GM06990 (cell line): ENCODE data around the gene MDFIC2.

Experiments
- DNase-seq: peaks from one replicate; pipeline ENCODE4 v3.0.0-alpha.2; 2011; ENCODE audit not compliant: insufficient read length; ENCODE audit errors: extremely low read depth
- H3K27me3 ChIP-seq: replicated peaks from 2 replicates; pipeline ENCODE4 v1.6.0; 2011; ENCODE audit warnings: low read length; ENCODE audit not compliant: control insufficient read depth, insufficient read depth
- H3K36me3 ChIP-seq: 2 replicates; pipeline ENCODE4 v1.5.1; 2011; ENCODE audit warnings: low read length; ENCODE audit not compliant: control insufficient read depth, insufficient read depth
- H3K4me3 ChIP-seq: replicated peaks from 2 replicates; pipeline ENCODE4 v1.5.1; 2011; ENCODE audit warnings: low read depth, mild to moderate bottlenecking, control low read depth, low read length
- CTCF ChIP-seq: IDR thresholded peaks from 2 replicates; pipeline ENCODE4 v1.5.1; 2011; ENCODE audit warnings: low read length, control low read depth, mild to moderate bottlenecking, inconsistent platforms; ENCODE audit not compliant: insufficient read depth, poor library complexity, severe bottlenecking

Gene MDFIC2

GRCh38 chr3:70249509-70250160 lies 62.8 kb downstream of the MDFIC2 start:
- TF ChIP-seq CTCF = no peak
- no peak for DNase-seq
- Histone ChIP-seq H3K27me3 (no peaks in the 10 kb centered on the region), H3K4me3 (no peak overlapping the region), H3K36me3 (no peaks in the 10 kb centered on the region)

GRCh38 chr3:70248856-70249255 lies 63.6 kb downstream of the MDFIC2 start:
- no peak for TF ChIP-seq CTCF
- no peak for DNase-seq
- no peaks in the 10 kb centered on the region for H3K36me3 ChIP-seq

GRCh38 chr3:70247955-70248354 lies 64.5 kb downstream of the MDFIC2 start:
- Histone ChIP-seq H3K27me3 (no peaks in the 10 kb centered on the region), H3K36me3 (no peaks in the 10 kb centered on the region), H3K4me3 (no peak overlapping the region)
- DNase-seq = no peak
- no peak for TF ChIP-seq CTCF

More at GRCh38 chr3:70248856-70249255, 63.6 kb downstream of the MDFIC2 start:
- Histone ChIP-seq H3K4me3 (no peak overlapping the region), H3K27me3 (no peaks in the 10 kb centered on the region)

- H3K27me3 ChIP-seq = no peaks in the 10 kb centered on the region
- no peaks in the 10 kb centered on the region for H3K36me3 ChIP-seq
- DNase-seq = no peak
- H3K4me3 ChIP-seq = no peak overlapping the region
- no peak for TF ChIP-seq CTCF
Observed at GRCh38 chr3:70245746-70246525, 66.5 kb downstream of the MDFIC2 start.

- DNase-seq = no peak
- Histone ChIP-seq H3K4me3 (no peak overlapping the region), H3K27me3 (no peaks in the 10 kb centered on the region), H3K36me3 (no peaks in the 10 kb centered on the region)
- TF ChIP-seq CTCF = no peak
Observed at GRCh38 chr3:70244422-70244821, 68.0 kb downstream of the MDFIC2 start.
